Fibroblast of lung (primary cell): Measurements from ENCODE around the gene NUP62CL.

ENCODE experiments used
- CTCF ChIP-seq, 2 donors: IDR thresholded peaks in 1 of 2; conservative IDR thresholded peaks in 1 of 2; 1 replicate in 1 of 2; 2 replicates in 1 of 2; pipeline ENCODE4 v1.5.1; 2011 to 2012; ENCODE audit warnings: low read length in 2 of 2, control low read depth in 1 of 2, inconsistent platforms in 1 of 2, low read depth in 1 of 2, mild to moderate bottlenecking in 1 of 2
- EZH2 ChIP-seq: IDR thresholded peaks from 2 replicates; pipeline ENCODE4 v1.5.1; 2012; ENCODE audit warnings: low read length, control low read depth, mild to moderate bottlenecking; ENCODE audit errors: missing control alignments

- TF ChIP-seq CTCF (conservative IDR thresholded peaks at IDR 0.05 in 1 of 2, IDR thresholded peaks at IDR 0.05 in 1 of 2; ENCODE audit: low read depth in 1 of 2, low read length in 2 of 2) (no peak), EZH2 (no peak)
Measured at GRCh38 chrX:107107459-107107858, 98.8 kb downstream of the NUP62CL start.
